ENCODE data around the gene SUGCT. TPM values are rescaled to one million over a fixed set of nuclear protein-coding genes. Genes with fewer than 3 reads are reported as not detected.

Gene SUGCT
- total and polyA plus RNA-seq, 2 of the 8 experiments (the other 6 are each of a cell fraction or from before 2014, with no cell fraction given), result 2.8 to 5.4 TPM

DNA sequence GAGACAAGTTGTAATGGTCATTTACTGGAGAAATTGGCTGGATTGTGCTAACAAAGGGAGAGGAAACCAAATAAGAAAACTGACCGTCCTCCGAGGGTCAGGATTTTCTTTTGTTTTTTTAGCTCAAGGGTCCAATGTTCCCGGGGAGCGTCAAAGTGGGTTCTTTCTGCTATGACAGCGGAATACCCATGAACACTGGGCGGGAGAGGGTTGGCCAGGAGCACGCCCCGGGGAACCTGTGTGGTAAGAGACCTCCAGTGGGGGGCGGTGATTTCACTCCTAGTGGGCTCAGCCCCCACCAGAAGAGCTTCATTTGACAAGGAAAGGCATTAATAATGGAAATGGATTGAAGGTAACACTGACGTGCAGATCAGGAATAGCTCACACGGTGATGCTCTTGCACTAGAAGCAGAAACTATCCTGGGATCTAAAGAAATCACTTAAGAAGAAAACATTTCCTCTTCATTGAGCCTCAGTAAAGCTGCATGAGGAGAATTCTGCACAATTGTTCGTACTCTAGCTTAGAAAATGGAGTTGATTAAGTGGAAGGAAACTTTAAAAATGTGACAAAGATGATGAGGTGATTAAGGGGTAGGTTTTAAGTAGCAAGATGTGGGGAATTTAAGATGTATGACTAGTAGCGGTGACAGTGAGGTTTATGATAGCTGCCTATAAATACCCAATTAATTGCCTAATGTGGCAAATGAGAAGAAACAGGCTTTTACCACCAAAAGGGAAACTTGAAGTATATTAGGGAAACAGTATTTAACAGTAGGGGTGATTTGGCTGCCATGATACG is 627.2 kb downstream of the SUGCT start (continued):
- TF ChIP-seq, protein P1, sequence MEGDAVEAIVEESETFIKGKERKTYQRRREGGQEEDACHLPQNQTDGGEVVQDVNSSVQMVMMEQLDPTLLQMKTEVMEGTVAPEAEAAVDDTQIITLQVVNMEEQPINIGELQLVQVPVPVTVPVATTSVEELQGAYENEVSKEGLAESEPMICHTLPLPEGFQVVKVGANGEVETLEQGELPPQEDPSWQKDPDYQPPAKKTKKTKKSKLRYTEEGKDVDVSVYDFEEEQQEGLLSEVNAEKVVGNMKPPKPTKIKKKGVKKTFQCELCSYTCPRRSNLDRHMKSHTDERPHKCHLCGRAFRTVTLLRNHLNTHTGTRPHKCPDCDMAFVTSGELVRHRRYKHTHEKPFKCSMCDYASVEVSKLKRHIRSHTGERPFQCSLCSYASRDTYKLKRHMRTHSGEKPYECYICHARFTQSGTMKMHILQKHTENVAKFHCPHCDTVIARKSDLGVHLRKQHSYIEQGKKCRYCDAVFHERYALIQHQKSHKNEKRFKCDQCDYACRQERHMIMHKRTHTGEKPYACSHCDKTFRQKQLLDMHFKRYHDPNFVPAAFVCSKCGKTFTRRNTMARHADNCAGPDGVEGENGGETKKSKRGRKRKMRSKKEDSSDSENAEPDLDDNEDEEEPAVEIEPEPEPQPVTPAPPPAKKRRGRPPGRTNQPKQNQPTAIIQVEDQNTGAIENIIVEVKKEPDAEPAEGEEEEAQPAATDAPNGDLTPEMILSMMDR (IDR thresholded peaks at IDR 0.05; ENCODE audit: control extremely low read depth in 1 of 3, insufficient read depth in 1 of 3, low read depth in 1 of 3, low read length in 3 of 3), result peak in 1 of 3 experiments; percentile 10; a peak in 1 of 4 replicates
- no peak for TF ChIP-seq KDM4A (IDR thresholded peaks at IDR 0.05; ENCODE audit: low read depth, low read length, severe bottlenecking)
